ENCODE data around the gene BUB3.

The BUB3 gene, protein sequence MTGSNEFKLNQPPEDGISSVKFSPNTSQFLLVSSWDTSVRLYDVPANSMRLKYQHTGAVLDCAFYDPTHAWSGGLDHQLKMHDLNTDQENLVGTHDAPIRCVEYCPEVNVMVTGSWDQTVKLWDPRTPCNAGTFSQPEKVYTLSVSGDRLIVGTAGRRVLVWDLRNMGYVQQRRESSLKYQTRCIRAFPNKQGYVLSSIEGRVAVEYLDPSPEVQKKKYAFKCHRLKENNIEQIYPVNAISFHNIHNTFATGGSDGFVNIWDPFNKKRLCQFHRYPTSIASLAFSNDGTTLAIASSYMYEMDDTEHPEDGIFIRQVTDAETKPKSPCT
- total RNA-seq = 152 to 239 (median 187) reads per million in 4 experiments

DNA sequence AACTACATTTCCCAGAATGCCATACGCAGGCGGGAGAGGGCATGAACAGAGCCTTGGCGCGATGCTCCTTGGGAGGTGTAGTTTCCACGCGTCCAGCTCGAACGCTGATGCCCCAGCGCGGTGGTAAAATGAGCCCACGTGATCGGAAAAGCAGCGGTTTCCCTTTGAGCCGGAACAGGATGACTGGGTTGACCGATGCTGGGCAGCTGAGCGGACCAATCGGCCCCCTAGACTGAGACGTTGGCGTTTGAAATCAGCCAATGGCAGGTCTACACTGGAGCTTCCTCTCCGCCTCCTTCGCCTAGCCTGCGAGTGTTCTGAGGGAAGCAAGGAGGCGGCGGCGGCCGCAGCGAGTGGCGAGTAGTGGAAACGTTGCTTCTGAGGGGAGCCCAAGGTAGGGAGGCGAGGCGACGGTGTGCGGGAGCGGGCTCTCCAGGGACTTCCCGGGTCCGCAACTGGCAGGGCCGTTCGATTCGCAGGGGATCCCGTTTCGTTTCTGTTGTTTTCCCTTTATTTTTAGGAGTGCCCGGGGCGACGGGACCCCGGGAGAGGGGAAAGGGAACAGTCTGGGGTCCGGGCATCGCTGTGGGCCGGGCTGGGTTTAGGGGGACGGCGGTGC lies at the start of gene BUB3:
Gene BUB3 (plus strand): TSS at position 311 of the 619 bp plus-strand sequence. CDS start 516 bp downstream, outside the sequence.
- DNase-seq = peak; percentile 83

DNA sequence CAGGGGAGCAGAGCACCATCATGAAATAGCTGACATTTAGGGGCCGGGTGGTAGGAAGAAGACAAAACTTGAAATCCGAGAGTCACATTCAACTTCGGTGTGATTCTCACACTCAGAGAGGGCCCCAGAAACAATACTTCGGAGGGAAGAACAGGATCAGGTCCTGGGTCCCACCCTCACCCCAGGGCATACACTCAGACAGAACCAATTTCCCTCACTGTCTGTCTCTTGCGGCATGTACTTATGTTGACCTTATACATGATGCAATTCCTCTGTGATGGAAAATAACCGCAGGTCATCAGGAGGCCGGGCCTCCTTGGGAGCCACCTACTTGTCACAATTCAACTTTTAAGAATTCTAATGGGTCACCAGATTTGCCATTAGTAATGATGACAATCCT lies 44.7 kb upstream of the BUB3 start:
- no peak for DNase-seq

DNA sequence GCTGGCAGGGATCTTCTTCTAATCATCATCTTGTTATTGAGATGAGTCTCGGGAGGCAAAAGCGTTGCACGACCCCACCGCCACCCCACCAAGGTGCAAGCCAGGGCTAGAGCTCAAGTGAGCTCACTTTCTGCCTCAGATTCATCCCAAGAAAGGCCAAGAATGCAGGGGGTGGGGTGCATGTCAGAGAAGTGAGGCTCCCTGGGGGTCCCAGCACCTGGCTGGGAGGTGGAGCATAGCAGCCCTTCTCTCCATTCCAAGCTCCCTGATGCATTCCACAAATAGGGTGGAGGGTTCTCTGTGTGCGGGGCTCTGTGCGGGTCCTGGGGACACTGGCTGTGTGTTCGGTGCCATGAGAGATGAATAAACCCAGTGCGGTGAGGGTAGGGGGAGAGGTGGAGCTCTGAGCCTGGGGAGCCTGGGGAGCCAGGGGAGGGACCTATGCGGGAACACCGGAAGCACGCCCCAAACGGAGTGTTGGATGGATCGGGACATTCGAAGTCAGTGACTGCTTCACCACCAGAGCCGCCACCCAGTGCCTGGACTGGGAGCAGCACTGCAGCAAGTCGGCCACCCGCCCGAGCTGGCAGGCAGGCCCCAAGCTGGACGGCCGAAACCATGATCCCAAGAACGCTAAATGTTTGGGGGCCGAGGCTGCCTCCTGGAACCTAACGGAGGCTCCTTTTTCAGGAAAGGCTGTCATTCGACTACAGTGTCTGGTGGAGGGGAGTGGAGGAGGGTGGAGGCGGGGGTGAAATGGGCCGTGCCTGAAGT lies 36.4 kb upstream of the BUB3 start:
- no peak for DNase-seq

DNA sequence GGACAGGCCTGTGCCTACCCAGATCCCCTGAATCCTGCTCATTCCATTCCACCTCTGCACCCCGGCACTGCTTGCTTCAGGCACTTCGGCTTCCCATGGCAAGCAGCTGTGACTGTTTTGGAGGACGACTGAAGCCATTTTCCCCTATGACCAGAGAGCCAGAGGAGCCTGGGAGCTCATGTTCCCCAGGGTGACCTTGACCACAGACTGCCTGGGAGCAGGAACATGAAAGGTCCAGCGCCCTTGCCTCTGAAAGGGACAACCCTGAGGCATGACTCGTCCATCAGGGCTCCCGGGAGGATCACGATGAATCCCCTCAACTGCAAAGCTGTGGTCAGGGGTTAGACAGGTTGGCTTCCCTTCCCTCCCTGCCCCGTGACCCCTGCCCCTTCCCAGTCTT lies 35.1 kb upstream of the BUB3 start:
- no peak for DNase-seq

DNA sequence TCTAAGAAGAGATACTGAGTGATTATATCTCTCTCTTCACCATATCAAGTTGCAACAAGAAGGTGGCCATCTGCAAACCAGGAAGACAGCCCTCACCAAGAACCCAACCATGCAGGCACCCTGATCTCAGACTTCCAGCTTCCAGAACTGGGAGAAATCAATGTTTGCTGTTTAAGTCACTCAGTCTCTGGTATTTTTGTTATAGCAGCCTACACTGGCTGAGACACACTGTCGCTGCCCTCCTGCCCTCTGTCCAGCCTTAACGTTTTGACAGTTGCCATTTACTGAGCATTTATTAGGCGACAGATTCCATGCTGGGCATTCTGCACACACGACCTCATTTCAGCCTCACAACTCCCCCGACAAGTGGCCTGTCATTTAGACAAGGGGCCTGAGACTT lies 28.0 kb upstream of the BUB3 start:
- no peak for DNase-seq

DNA sequence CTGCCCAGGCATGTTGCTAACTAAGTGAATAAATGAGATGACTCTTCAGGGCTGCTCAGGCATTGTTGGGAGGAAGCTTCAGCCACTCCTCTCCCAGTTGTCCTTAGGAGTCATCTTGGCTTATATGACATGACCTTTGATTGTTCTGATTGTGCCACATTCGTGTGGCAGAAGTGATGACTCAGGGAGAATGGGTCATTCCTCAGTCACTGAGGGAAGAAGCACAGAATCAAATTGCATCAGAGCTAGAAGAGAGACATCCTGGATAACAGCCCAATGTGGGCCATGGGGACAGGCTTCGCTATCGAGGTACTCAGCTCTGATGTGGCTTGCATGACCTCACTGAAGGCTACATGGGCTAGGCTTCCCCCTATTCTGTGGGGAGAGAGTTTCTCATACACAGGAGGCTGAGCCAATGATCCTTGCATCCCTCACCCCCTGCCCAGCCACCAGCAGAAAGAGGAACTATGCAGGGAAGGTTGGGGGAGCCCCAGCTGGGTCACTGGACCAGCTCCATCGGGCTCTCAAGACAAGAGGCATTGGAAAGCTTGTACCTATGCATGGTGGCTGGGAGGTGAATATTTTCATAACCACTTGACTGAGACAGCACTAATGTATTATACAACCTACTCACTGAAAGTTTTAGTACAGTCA lies 24.5 kb upstream of the BUB3 start:
- DNase-seq = no peak

DNA sequence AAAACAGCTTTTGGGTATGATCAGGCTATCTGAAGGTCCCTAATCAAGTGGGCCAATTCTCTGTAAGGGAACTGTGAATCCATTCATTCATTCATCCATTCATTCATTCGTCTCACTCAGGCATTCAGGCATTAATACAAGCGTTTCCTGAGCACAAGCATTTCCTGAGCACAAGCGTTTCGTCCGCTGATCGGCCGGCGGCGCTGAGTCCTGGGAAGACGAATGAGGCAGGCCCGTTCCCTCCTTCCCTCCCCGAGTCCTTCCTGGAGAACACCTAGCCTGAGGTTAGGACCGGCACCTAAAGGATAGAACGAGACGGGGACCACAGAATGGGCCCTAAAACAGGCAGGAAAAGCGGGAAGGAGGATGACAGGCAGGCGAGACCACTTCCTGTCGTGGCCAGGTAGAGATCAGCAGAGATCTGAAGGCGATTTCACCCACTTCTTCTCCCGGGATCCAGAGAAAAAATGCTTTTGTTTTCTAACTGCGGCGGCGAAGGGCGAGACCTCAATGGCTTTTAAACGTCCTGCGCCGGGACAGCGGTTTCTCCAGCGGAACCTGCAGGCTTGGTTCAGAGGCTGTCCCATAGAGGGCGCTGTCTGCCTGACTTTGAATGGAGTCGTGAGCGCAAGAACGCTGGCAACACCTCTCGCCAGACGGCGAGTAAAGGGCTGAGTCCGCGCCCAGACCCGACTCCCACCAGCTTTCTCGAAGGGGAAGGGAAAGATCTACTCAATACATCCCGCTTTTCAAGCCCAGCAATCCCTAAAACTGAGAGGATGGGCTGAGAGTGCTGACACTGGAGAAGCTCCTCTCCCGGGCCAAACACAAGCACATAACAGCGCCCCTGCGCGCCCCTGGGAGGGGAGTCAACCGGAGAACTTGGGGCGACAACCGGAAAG lies 21.4 kb upstream of the BUB3 start:
- peak; percentile 76 for DNase-seq

DNA sequence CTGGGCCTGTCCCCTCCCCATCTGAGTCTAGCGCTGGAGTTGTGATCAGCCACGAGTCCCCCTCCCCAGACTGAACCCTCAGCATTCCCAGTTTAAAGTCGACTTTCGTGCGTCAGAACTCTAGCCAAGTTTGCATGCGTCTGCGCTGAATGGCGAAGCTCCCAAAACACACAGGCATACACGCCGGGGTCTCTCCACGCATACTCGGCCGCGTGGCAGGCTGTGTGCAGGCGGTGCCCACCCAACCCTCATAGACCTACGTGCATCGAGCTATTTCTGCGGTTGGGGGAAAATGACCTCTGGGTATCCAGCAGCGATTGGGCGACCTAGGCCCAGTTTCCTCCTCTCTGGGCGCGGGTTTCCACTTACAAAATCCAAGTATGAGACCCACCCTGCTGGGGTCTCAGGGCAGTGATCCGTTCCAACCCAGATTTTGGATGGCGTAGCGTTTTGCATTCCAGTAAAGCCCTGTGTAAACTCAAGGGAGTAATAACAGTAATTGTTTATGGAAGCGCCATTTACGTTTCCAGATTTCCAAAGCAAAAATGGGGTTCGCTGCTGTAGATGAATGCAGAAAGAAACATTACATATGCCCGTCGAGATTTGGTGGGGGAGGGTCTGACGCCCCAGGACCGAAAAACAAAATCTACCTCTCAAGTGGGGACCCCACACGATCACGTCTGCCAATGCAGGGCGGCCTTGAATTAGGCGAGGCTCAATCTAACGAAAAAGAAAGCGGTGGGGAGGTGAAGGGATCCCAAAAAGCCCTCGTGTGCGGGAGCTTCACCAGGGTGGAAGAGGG lies 20.5 kb upstream of the BUB3 start:
- no peak for DNase-seq

DNA sequence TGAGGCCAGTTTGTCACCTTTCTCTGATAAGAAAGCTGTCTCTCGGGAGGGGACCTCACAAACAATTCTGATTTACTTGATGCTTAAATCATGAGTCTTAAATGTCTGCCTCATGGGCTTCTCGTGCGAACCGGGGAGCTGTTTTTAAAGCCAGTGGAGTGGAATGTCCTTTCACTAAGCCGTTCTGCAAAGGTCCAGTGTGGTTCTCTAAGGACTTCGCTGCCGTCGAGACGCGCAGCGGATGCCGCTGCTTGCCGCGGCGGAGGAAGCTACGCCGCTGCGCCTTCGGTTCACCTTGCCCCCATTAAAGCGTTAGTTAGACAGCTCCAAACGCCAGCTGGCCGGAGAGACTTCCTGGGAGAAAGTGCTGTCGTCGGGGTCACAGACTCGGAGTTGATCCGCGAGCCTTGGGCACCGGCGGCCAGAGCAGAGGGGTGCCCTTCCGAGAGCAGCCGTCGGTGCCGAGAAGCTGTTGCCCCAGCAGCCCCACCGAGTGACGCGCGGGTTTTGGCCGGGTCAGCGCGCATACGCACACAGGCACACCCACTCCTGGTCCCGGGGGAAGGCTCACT lies 19.8 kb upstream of the BUB3 start:
- DNase-seq = no peak

DNA sequence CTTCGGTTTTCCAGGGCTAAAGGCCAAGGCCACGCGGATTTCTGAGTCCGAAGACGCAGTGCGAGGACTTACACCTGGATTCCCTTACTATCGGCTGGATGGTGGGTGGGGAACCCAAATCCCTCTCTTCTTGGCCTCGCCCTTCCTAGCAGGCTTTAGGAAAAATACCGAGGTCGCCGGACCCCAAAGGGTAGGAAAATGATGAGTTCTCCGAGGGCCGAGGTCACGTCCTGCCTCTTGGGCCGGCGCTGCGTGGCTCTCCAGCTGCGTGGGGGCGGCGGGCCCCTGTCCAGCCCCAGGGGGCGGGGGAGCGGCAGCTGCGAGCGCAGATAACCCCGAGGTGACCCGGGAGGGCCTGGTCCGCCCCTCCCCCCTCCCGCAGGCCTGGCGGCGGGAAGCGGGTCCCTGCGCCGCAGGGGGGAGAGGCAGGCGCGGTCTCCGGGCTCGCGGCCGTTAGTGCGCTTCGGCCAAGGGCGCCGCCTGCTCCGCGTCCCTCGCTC lies 19.2 kb upstream of the BUB3 start:
- DNase-seq = no peak

DNA sequence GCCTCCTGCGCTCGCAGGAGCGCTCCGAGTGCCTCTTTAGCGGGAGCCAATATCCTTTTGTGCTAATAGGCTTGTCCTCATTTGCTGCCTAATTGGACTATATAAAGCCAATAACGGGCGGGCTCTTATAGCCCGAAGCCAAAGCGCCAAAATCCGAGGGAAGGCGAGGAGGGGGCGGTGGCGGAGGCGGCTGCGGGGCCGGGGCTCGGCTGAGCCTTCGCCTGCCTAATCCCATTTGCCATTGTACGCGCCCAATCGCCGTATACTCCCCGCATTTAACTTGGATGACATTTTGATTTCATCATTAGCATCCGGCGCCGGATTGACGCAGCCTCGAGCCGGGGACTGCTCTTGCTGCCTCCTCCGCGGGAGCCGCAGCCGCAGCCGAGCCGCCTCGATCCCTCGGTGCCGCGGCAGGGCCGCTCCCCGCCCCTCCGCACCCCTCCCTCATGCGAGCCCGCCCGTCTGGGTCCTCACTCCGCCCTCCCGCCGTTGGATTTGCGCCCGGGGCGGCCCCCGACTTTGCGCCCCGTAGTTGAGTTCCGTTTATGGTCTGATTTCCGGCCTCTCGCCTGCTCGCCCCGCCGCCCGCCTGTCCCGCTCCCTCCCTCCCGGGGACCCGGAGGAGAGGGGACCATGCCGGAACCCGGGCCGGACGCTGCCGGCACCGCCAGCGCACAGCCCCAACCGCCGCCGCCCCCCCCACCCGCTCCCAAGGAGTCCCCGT lies 18.6 kb upstream of the BUB3 start, which contains the start of gene HMX3:
Gene HMX3 (plus strand): TSS at position 556 of the 727 bp plus-strand sequence. CDS start 81 bp downstream, at position 637.
- no peak for DNase-seq

DNA sequence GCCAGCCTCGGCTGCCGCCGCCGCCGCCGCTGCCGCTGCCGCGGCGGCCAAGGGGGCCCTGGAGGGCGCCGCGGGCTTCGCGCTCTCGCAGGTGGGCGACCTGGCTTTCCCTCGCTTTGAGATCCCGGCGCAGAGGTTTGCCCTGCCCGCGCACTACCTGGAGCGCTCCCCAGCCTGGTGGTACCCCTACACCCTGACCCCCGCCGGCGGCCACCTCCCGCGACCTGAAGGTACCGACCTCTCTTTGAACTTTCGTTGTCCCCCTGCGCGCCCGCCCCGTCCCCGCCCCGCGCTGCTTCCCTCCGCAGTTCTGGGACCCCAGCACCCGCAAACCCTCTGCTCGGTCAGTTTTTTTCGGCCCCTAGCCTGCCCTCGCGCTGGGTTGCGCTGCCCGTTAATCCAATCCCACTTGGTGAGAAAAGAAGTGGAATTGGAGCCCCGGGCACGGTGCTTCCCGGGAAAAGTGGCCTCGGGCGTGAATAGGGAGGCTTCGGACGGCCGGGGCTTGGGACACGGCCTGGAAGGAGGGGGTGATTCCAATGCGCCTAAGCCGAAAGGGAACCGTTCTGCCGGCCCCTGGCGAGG lies 17.9 kb upstream of the BUB3 start:
- no peak for DNase-seq

DNA sequence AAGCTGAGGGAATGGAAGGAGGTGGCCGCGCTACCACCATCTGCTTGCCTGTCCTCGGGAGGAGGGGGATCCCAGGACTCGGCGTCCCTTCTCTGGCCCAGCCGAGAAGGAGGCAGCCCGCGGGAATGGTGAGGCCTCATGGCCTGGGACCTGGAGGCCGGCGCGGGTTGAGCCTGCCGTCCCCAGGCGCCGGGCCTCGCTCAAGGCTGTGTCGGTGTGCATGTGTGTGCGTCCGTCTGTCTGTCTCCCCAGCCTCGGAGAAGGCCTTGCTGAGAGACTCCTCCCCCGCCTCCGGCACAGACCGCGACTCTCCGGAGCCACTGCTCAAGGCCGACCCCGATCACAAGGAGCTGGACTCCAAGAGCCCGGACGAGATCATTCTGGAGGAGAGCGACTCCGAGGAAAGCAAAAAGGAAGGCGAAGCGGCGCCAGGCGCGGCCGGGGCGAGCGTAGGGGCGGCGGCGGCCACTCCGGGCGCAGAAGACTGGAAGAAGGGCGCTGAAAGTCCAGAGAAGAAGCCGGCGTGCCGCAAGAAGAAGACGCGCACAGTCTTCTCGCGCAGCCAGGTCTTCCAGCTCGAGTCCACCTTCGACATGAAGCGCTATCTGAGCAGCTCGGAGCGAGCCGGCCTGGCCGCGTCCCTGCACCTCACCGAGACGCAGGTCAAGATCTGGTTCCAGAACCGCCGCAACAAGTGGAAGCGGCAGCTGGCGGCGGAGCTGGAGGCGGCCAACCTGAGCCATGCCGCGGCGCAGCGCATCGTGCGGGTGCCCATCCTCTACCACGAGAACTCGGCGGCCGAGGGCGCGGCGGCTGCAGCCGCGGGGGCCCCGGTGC lies 17.2 kb upstream of the BUB3 start:
- no peak for DNase-seq

DNA sequence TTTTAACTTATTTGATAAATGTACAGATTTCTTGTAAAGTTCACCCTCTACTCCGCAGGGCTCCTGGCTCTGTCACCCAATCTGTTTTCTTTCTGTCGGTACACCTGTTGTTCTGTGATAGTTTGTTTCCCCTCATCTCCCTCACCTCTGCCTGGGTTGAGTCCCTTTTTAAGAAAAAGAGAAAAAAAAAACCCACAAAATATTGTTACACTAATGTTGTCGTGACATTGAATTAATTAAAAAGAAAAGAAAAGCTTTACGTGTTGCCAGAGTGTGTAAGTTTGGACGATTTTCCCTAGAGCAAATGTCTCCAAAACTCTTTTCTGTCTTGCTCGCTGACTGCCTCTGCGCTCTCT lies 15.1 kb upstream of the BUB3 start:
- no peak for DNase-seq

DNA sequence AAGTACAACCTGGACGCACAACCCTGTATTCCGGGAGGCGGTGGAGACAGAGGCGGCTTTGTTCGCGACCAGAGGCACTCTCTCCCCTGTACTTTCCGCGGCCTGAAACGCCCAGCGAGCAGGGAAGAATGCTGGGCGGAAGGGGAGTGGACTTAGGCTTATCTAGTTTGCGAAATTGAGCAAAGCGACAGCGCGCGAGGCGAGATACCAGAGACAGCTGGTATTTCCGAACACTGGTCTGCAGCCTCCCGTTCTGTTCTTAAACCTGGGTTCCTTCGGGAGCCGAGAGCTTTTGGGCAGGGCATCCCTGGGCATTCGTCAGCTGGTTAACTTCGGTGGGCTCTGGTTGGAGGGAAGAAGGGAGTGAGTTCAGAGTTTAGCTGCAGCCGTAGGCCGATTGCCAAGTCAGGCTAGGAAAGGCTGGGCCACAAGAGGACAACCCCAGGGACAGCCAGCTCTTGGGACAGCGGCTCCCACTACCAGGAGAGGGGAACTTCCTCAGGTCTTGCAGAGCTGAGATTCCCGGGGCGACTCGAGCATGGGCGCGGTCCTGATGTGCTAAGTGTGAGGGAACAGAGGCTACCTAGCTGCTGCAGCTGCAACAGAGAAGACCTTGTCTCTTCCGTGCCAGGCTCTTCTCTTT lies 14.6 kb upstream of the BUB3 start:
- DNase-seq = no peak

DNA sequence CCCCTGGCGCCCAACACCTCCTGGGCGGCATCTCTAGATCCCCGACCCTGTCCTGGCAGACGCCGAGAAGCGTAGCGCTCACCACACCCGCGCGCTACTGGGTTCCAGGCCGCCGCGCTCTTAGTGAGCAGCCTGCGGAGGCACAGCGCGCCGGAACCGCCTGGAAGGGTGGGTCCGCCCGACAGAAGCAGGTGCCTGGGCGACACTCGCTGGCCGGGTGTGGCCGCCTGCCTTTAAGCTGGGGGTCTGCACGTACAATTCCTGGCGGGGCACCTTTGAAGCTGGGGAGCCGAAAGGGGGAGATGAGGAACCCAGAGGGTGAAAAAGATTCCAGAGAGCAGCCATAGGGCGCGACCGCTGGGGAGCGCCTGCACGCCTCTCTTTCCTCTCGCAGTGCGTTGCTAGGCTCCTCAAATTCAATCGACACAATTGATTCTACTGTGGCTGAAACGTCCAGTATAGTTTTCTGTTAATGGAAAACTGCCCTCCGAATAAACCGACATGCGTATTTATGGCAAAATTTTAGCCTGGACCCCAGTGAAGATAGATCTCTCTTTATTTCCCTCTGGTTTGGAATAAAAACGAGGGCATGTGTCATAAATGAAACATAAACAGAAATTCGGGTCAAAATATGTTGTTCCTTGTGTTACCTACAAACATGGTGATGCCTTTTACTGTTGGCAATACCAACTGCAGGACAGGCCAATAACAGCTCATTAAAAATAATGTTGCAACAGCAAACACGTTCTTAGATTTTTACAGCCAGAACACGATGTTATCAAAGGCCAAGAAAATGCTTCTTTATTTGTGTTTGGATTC lies 13.8 kb upstream of the BUB3 start:
- DNase-seq = no peak

DNA sequence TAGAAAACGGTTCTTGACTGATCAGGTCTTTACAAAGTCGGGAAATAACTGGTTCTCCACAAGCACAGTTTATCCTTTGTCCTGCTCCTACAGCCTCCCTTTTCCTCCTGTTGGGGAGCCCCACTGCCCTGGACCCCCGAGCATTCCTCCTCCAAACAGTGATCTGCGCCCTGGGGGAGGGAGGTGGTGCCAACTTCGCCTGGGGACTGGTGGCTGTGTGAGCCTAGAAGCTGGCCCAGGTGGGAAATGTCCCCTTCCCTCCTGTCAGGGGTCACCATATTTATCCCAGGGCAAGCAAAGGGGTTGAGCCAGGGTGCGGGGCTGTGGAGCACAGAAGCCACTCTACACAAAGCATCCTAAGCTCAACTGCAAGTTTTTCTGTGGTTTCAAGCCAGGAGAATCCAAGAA lies 13.2 kb upstream of the BUB3 start:
- DNase-seq = no peak
